CD4-positive, alpha-beta T cell treated with Interleukin-15 for 1 hour (primary cell): ENCODE measurements around the gene ADGRG1.

ENCODE experiments used
- DNase-seq: peaks from one replicate; pipeline ENCODE4 v3.0.0-alpha.2; 2020

Gene ADGRG1

GRCh38 chr16:57635266-57636097 lies 7.1 kb downstream of the ADGRG1 start:
- no peak for DNase-seq

GRCh38 chr16:57636184-57636583 lies 7.8 kb downstream of the ADGRG1 start:
- DNase-seq: no peak

DNA sequence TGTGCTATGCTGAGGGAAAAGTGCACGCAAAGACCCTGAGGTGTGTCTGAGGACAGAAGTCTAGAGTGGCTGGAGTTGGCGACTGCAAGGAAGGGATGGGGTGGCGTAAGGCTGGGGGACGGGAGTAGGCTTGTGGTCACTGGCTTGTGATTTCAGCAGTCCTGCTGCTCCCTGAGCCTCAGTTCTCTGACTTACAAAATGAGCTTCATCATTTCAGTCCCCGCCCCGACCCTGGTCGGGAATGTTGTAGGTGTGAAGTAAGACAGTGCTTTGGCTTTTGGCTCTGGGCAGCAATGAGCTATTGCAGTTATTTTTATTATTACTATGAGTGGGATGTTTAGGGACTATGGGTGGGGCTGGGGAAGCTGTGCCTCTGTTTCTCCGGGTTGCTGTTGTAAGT lies 8.6 kb downstream of the ADGRG1 start:
- no peak for DNase-seq

- DNase-seq: no peak
Measured at GRCh38 chr16:57637424-57637823, 9.0 kb downstream of the ADGRG1 start.

GRCh38 chr16:57637965-57638364 lies 9.5 kb downstream of the ADGRG1 start:
- DNase-seq: no peak

DNA sequence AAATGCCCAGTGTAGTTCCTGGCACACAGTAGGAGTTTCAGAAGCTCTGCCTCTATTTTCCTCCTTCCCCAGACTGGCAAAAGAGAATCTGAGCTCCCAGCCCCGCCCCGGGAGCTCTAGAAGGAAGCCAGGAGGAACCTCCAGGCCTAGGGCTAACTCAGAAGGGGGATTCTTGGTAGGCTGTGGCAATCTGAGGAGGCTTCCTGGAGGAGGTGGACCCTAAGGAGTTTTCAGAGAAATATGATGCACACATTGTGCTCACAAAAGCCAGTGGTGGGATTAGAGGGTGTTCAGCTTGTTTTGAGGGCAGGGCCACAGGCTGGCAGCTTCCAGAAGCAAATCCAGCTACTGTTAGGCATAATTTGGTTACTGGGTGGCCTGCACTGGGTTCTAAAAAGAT lies 10.0 kb downstream of the ADGRG1 start:
- DNase-seq: no peak

GRCh38 chr16:57639172-57639887 lies 10.9 kb downstream of the ADGRG1 start:
- no peak for DNase-seq

DNA sequence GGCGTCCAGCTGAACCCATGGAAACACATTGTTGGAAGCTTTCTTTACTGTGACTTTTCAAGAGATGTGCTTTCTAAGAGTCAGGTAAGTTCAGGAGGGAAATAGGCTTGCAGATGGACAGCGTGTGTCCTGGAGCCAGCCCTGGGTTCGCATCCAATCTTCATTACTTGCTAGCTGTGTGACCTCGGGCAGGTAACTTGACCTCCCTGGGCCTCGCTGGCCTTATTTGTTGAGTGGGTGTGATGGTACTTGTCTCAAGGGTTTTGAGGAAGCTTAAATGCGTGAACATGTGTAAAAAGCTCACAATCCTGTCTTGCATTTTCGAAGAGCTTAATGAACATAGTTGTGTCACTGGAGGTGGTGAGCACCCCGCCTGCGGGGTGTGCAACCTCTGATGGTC lies 11.8 kb downstream of the ADGRG1 start:
- DNase-seq: no peak

- no peak for DNase-seq
Measured at GRCh38 chr16:57640612-57641011, 12.2 kb downstream of the ADGRG1 start.

DNA sequence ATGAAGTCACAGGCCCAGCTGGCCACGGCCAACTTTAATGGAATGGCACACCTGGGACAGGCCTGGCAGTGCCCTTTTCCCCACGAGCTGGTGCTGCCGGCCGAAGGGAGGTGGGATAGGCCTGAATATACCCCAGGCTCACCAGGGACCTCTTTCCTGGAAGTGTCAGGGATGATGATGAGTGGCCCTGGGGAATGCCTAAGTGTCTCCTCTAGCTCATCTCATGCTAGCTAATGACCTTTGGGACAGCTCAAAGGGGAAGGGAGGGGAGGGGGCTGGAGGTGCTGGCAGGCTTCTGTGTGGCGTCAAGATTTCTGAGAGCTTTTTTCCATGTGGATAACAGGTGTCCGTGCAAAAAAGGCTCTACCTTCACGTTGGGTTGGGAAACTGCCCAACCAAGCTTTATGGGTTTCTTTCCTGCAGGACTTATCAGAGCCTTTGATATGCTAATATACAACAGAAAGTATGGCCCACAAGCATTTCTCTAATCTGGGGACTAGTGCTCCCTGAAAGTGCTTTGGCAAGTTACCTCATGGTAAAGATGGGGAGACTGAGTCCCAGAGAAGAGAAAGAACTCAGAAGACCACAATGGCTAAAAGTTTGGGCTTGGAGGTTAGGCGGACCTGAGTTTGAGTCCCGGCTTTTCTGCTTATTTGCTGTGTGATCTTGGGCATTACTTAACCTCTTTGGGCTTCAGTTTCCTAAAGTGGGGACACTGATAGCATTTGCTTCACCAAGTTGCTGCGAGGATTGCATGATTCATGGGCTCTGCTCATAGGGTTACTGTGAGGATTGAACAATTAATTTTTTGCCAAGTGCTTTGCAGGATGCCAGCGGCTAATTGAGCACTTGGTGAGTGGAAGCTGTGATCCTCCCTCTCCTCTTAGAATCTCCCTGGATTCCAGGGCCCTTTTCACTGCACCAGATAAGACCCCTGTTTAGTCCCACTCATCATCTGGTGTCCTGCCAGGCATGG lies 14.0 kb downstream of the ADGRG1 start:
- DNase-seq: no peak

DNA sequence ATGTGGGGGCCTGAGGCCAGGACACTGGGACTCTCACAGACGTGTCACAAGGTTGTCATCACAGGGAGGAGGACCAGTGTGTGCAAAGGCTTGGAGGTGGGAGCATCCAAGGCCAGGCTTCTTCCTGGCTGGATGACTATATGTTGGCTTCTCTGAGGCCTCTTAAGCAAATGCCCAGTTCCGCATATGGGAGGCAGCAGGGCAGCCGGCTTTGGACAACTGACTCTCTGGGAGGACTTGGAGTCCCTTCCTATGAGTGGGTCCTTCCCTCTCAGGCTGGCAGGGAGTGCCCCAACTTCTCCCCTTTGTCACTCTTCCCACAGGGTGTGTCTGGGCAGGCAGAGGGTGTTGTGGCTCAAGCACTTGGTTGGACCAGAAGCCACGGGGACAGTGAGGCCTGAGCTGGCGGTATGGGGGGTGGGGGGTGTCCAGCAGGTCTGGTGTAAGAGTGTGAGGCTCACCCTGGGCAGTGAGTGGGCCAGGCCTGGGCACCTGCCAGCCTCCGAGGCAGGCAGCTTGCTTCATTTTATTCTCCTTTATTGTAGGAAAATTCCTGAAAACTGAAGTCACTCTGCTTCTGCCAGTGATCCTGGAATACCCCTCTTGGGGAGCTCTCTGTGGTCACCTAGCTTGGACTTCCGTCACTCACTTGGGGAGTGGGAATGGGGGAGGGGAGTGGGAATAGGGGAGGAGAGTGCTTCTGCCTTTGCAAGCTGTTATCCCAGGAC lies 14.9 kb downstream of the ADGRG1 start:
- no peak for DNase-seq

- no peak for DNase-seq
Measured at GRCh38 chr16:57643910-57644309, 15.5 kb downstream of the ADGRG1 start.

DNA sequence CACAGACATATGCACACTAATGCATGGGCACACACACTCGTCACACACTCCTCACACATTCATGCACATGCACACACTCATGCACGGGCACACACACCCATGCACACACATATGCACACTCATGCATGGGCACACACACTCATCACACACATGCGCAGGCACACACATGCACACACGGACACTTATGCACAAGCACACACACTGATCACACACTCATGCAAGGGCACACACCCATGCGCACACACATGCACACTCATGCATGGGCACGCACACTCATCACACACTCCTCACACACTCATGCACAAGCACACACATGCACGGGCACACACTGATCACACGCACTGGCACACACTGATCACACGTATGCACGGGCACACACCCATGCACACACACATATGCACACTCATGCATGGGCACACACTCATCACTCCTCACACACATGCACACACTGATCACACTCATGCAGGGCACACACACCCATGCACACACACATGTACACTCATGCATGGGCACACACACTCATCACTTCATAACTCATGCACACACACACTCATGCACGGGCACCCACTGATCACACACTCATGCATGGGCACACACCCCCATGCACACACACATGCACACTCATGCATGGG lies 16.1 kb downstream of the ADGRG1 start:
- DNase-seq: no peak

DNA sequence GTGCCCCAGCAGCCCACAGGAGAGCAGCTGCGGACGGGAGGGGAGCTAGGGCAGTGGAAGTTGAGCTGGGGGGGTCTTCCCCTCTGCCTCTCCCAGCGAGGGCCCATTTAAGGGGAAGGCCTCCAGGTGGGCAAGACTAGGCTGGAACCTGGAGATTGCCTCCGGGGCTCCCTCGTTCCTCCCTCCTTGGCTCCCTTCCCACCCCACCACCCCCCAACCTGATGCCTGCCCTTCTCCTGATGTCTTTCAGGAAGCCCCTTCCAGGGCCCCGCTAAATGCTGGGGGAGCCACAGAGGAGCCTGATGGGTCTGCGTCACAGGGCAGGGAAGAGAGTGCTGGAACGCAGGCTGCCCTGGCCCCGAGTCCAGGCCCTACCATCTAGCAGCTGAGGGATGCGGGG lies 16.7 kb downstream of the ADGRG1 start:
- no peak for DNase-seq

GRCh38 chr16:57645691-57646387 lies 17.4 kb downstream of the ADGRG1 start:
- DNase-seq: no peak

GRCh38 chr16:57646388-57647039 lies 18.1 kb downstream of the ADGRG1 start:
- peak; percentile 48 for DNase-seq

GRCh38 chr16:57647136-57647875 lies 18.9 kb downstream of the ADGRG1 start:
- no peak for DNase-seq

DNA sequence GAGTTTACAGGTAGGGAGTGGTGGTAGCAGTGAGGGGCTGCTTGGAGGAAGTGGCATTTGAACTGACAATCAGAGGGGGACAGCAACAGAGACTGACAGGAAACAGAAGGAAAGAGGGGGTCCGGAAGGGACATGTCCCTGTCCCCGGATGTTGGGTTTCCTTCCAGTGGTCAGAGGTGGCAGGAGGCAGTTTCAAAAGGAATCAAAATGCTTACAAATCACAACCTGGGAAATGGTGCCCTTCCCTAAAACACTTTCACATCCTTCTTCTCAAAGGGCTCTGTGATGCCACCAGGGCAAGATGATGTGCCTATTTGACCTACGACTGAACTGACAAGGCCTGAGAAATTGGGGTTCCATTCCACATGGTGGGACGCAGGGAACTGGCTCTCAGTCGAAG lies 19.7 kb downstream of the ADGRG1 start:
- DNase-seq: peak; percentile 37

GRCh38 chr16:57648581-57649442 lies 20.4 kb downstream of the ADGRG1 start:
- peak; percentile 75 for DNase-seq
